ENCODE data around the gene NCOA3. TPM values are rescaled to one million over a fixed set of nuclear protein-coding genes. Genes with fewer than 3 reads are reported as not detected.

The NCOA3 gene
- total RNA-seq, 6 donors from 2014 or later: 27.9 to 54.7 (median 38.9) TPM

GRCh38 chr20:47600967-47601547 is 99.4 kb downstream of the NCOA3 start:
- WGBS, 2 donors: 86 to 89% methylated on average over 9 of the region's 9 CpGs
- DNase-seq: no peak

DNA sequence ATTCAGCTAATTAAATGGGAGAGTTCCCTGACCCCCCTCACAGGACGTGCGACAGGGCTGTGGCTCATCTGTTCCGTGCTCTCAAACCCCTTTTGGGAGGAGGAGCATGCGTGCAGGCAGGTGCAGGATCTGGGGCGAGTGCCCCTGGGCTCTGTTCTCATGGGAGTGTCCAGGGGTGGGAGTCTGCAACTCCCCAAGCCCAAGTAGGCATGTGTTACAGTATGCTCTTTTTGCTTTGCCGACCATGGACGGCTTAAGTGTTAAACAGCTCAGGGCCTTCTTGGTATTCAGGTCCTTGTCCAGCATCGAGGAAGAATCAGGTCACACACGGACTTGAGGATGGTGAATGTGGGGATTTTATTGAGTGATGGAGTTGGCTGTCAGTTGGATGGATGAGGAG is 101.6 kb downstream of the NCOA3 start:
- no peaks in the 10 kb centered on the region for H3K36me3 ChIP-seq

More at GRCh38 chr20:47600967-47601547, 99.4 kb downstream of the NCOA3 start:
- no peak for TF ChIP-seq CTCF (IDR thresholded peaks at IDR 0.05)
- no peak for TF ChIP-seq POLR2AphosphoS5 (IDR thresholded peaks at IDR 0.05)
- TF ChIP-seq EP300 (IDR thresholded peaks at IDR 0.05): no peak
- no peak for TF ChIP-seq POLR2A (IDR thresholded peaks at IDR 0.05)
- Histone ChIP-seq H3K36me3 (no peaks in the 10 kb centered on the region), H3K4me3 (no peak overlapping the region), H3K4me1 (peaks cover 0 to 12% (median 6%) of the 10 kb centered on the region in 4 donors), H3K9me3 (no peaks in the 10 kb centered on the region), H3K27ac (no peak overlapping the region), H3K27me3 (no peaks in the 10 kb centered on the region)
- ATAC-seq (ENCODE audit: low FRiP score in 2 of 2): no peak

DNA sequence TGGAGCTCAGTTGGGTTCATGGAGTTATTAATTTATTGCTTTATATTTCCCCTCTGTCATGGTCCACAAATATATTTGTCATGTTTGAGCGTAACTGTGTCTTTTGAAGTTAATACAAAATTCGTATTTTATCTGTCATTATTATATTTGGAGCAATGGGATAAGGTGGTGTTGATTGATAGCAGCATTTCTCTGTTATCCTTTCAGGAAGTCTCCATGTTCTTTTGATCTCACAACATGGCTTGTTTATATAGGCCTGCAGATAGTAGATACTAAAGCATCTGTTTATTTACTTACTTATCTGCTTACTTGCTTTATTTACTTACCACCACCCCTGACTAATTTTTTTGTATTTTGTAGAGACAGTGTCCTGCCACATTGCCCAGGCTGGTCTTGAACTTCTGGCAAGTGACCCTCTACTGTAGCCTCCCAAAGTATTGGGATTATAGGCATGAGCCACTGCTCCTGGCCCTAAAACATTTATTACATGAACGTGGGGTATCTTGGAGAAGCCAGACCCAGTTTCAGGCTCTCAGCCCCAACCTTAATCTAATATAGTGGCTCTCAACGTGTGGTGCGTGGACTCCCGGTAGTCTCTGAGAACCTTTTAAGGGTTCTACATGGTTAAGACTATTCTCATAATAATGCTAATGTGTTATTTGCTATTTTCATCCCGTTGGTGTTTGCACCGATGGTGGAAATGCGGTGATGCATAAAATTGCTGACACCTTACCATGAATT is 104.2 kb downstream of the NCOA3 start:
- Histone ChIP-seq H3K4me3 (no peak overlapping the region), H3K4me1 (peaks cover 13 to 36% (median 25%) of the 10 kb centered on the region in 4 donors), H3K27ac (no peak overlapping the region), H3K27me3 (no peaks in the 10 kb centered on the region), H3K36me3 (no peaks in the 10 kb centered on the region), H3K9me3 (no peaks in the 10 kb centered on the region)
- WGBS, 2 donors: 75 to 81% methylated on average over 9 of the region's 9 CpGs
- DNase-seq: no peak
- TF ChIP-seq POLR2AphosphoS5 (IDR thresholded peaks at IDR 0.05) (no peak), EP300 (IDR thresholded peaks at IDR 0.05) (no peak), CTCF (IDR thresholded peaks at IDR 0.05) (no peak), POLR2A (IDR thresholded peaks at IDR 0.05) (no peak)
- ATAC-seq (ENCODE audit: low FRiP score in 2 of 2): no peak

More for the DNA sequence above, 101.6 kb downstream of the NCOA3 start:
- H3K4me3 ChIP-seq: no peak overlapping the region
- no peaks in the 10 kb centered on the region for H3K9me3 ChIP-seq
- no peaks in the 10 kb centered on the region for H3K27me3 ChIP-seq
- no peak for ATAC-seq (ENCODE audit: low FRiP score in 2 of 2)
- no peak for DNase-seq
- H3K4me1 ChIP-seq: peaks cover 9 to 26% (median 18%) of the 10 kb centered on the region in 4 donors
- no peak overlapping the region for H3K27ac ChIP-seq
- TF ChIP-seq EP300 (IDR thresholded peaks at IDR 0.05): no peak
- WGBS, 2 donors: 90 to 94% methylated on average over 7 to 9 of the region's 9 CpGs

DNA sequence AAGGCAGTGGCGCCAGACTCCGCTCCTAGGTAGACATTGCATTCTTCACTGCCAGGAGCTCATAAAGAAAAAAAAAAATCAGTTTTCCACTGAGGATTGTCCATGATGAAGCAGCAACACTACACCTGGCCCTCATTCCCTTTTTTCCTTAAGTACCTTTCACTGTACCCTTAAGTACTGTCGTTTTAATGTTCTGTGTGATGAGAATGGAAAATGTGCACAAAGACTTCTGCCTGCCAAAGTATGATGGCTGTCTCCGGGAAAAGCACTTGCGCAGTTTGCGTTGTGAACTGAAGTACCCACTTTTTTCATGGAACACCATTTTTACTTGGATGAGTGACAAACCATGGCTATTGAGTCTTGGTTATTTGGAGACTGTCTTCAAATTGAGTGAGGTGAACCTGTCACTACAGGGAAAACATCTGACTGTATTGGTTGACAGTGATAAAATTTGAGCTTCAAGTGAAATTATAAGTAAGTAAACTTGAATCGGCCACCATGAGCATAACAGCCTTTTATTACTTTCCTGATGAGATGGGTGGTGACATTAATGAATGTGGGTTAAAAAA is 104.8 kb downstream of the NCOA3 start:
- WGBS, 2 donors: 78 to 79% methylated on average over 7 of the region's 7 CpGs
- Histone ChIP-seq H3K4me3 (no peak overlapping the region), H3K27me3 (no peaks in the 10 kb centered on the region), H3K36me3 (no peaks in the 10 kb centered on the region), H3K9me3 (no peaks in the 10 kb centered on the region), H3K27ac (no peak overlapping the region), H3K4me1 (peaks cover 14 to 43% (median 28%) of the 10 kb centered on the region in 4 donors)
- no peak for ATAC-seq (ENCODE audit: low FRiP score in 2 of 2)
- no peak for TF ChIP-seq POLR2A (IDR thresholded peaks at IDR 0.05)
- no peak for TF ChIP-seq CTCF (IDR thresholded peaks at IDR 0.05)
- no peak for TF ChIP-seq POLR2AphosphoS5 (IDR thresholded peaks at IDR 0.05)
- TF ChIP-seq EP300 (IDR thresholded peaks at IDR 0.05): no peak
- no peak for DNase-seq

GRCh38 chr20:47606983-47607613 is 105.4 kb downstream of the NCOA3 start:
- ATAC-seq (ENCODE audit: low FRiP score in 2 of 2) (no peak), DNase-seq (no peak)
- Histone ChIP-seq H3K36me3 (no peaks in the 10 kb centered on the region), H3K27ac (no peak overlapping the region), H3K9me3 (no peaks in the 10 kb centered on the region), H3K4me3 (no peak overlapping the region), H3K27me3 (no peaks in the 10 kb centered on the region), H3K4me1 (peaks cover 14 to 43% (median 28%) of the 10 kb centered on the region in 4 donors)
- TF ChIP-seq CTCF (IDR thresholded peaks at IDR 0.05) (no peak), EP300 (IDR thresholded peaks at IDR 0.05) (no peak), POLR2AphosphoS5 (IDR thresholded peaks at IDR 0.05) (no peak), POLR2A (IDR thresholded peaks at IDR 0.05) (no peak)
- WGBS, 2 donors: 75 to 84% methylated on average over 1 of the region's 1 CpG
